HEK293 (cell line): Measurements from ENCODE around the gene BLOC1S5.
"Not testable (repeated sequence)": the region's sequence is repeated elsewhere in the genome, so short reads cannot be mapped to it uniquely, and the experiment has no call there.

Experiments used
- CTCF ChIA-PET: fragments of 350-600 bp; formaldehyde crosslinking; extraction: SDS; loops from one replicate; lab custom pipeline; 2021; ENCODE audit warnings: antibody characterized with exemption; lab: Yijun Ruan, JAX
- POLR2A ChIA-PET: fragments of 300-600 bp; formaldehyde crosslinking; extraction: SDS; loops from one replicate; lab custom pipeline; 2020; ENCODE audit warnings: antibody characterized with exemption, inconsistent platforms; lab: Yijun Ruan, JAX
- H3K27ac ChIP-seq: fragments of 200-500 bp; sonication (Bioruptor generic); 2 replicates; pipeline ENCODE4 v1.5.1; 2014; ENCODE audit warnings: low read depth, low read length, control low read depth, inconsistent platforms; ENCODE audit errors: extremely low read depth
- H3K36me3 ChIP-seq, 2 experiments: fragments of 200-500 bp in 1 of 2; sonication (Bioruptor generic) in 1 of 2; 1 replicate in 1 of 2; 2 replicates in 1 of 2; pipeline ENCODE4 v1.5.1; 2014 to 2017; ENCODE audit warnings: inconsistent platforms in 2 of 2, low read length in 2 of 2; ENCODE audit not compliant: control insufficient read depth in 2 of 2, insufficient read depth in 1 of 2
- H3K4me1 ChIP-seq: fragments of 200-500 bp; sonication (Bioruptor generic); 2 replicates; pipeline ENCODE4 v1.5.1; 2014; ENCODE audit warnings: mild to moderate bottlenecking, low read length, inconsistent platforms; ENCODE audit not compliant: control insufficient read depth, insufficient read depth
- H3K4me3 ChIP-seq: 2 replicates; pipeline ENCODE4 v1.5.1; 2011; ENCODE audit warnings: low read depth, mild to moderate bottlenecking, control low read depth, low read length, moderate library complexity
- H3K9me3 ChIP-seq: fragments of 200-500 bp; sonication (Bioruptor generic); 2 replicates; pipeline ENCODE4 v1.5.1; 2014; ENCODE audit warnings: low read depth, low read length, inconsistent platforms; ENCODE audit not compliant: control insufficient read depth, insufficient read depth
- EGR2 ChIP-seq: fragments of 450-650 bp; formaldehyde crosslinking; IDR thresholded peaks from 2 replicates; pipeline ENCODE4 v1.5.1; 2016; ENCODE audit warnings: low read depth, missing biosample characterization, missing genetic modification characterization
- GLI2 ChIP-seq: fragments of 450-650 bp; formaldehyde crosslinking; IDR thresholded peaks from 2 replicates; pipeline ENCODE4; 2017; ENCODE audit warnings: missing biosample characterization, missing genetic modification characterization, low read depth, borderline replicate concordance
- HIC1 ChIP-seq: fragments of 450-650 bp; formaldehyde crosslinking; IDR thresholded peaks from 2 replicates; pipeline ENCODE4 v1.5.1; 2016; ENCODE audit warnings: missing biosample characterization, missing genetic modification characterization
- KLF1 ChIP-seq: fragments of 450-650 bp; formaldehyde crosslinking; IDR thresholded peaks from 2 replicates; pipeline ENCODE4 v1.5.1; 2016; ENCODE audit warnings: missing biosample characterization, missing genetic modification characterization
- PRDM1 ChIP-seq: fragments of 450-650 bp; formaldehyde crosslinking; IDR thresholded peaks from 2 replicates; pipeline ENCODE4; 2016; ENCODE audit warnings: missing biosample characterization, missing genetic modification characterization
- PRDM10 ChIP-seq: fragments of 450-650 bp; formaldehyde crosslinking; IDR thresholded peaks from 2 replicates; pipeline ENCODE4 v1.5.1; 2016; ENCODE audit warnings: missing biosample characterization, missing genetic modification characterization
- SETDB1 ChIP-seq: IDR thresholded peaks from one replicate; pipeline ENCODE4 v1.6.1; 2017; ENCODE audit warnings: mild to moderate bottlenecking, low read length, moderate library complexity, mixed read lengths; ENCODE audit not compliant: insufficient read length
- ZBTB20 ChIP-seq: fragments of 450-650 bp; formaldehyde crosslinking; IDR thresholded peaks from 2 replicates; pipeline ENCODE4 v1.5.1; 2016; ENCODE audit warnings: missing biosample characterization, missing genetic modification characterization
- ZFHX2 ChIP-seq: fragments of 450-650 bp; formaldehyde crosslinking; conservative IDR thresholded peaks from 2 replicates; pipeline ENCODE4 v1.5.1; 2016; ENCODE audit warnings: missing biosample characterization, missing genetic modification characterization
- ZNF112 ChIP-seq: fragments of 450-650 bp; formaldehyde crosslinking; IDR thresholded peaks from 2 replicates; pipeline ENCODE4 v1.5.0; 2017; ENCODE audit warnings: missing biosample characterization, missing genetic modification characterization
- ZNF133 ChIP-seq: fragments of 450-650 bp; formaldehyde crosslinking; IDR thresholded peaks from 2 replicates; pipeline ENCODE4 v1.5.1; 2016; ENCODE audit warnings: missing biosample characterization, missing genetic modification characterization
- ZNF292 ChIP-seq: fragments of 450-650 bp; formaldehyde crosslinking; IDR thresholded peaks from 2 replicates; pipeline ENCODE4 v1.5.1; 2016; ENCODE audit warnings: low read depth, missing biosample characterization, missing genetic modification characterization, borderline replicate concordance
- ZNF335 ChIP-seq: fragments of 450-650 bp; formaldehyde crosslinking; conservative IDR thresholded peaks from 2 replicates; pipeline ENCODE4 v1.5.1; 2016; ENCODE audit warnings: missing biosample characterization, missing genetic modification characterization
- ZNF521 ChIP-seq: fragments of 450-650 bp; formaldehyde crosslinking; IDR thresholded peaks from 2 replicates; pipeline ENCODE4 v1.5.1; 2017; ENCODE audit warnings: missing biosample characterization, mild to moderate bottlenecking, missing genetic modification characterization
- ZNF555 ChIP-seq: fragments of 450-650 bp; formaldehyde crosslinking; conservative IDR thresholded peaks from 2 replicates; pipeline ENCODE4 v1.5.1; 2017; ENCODE audit warnings: missing biosample characterization, mild to moderate bottlenecking, missing genetic modification characterization, inconsistent platforms
- ZNF560 ChIP-seq: fragments of 450-650 bp; formaldehyde crosslinking; IDR thresholded peaks from 2 replicates; pipeline ENCODE4 v1.5.1; 2017; ENCODE audit warnings: missing biosample characterization, missing genetic modification characterization, borderline replicate concordance
- ZNF677 ChIP-seq: fragments of 450-650 bp; IDR thresholded peaks from 2 replicates; pipeline ENCODE4 v1.5.0; 2018; ENCODE audit warnings: missing biosample characterization, mild to moderate bottlenecking, missing genetic modification characterization, moderate library complexity
- ZNF768 ChIP-seq: fragments of 450-650 bp; formaldehyde crosslinking; IDR thresholded peaks from 2 replicates; pipeline ENCODE4 v1.5.1; 2018; ENCODE audit warnings: missing biosample characterization, mild to moderate bottlenecking, missing genetic modification characterization
- ZNF837 ChIP-seq: fragments of 450-650 bp; formaldehyde crosslinking; IDR thresholded peaks from 2 replicates; pipeline ENCODE4 v1.5.1; 2016; ENCODE audit warnings: missing biosample characterization, missing genetic modification characterization
- TF ChIP-seq, protein P1 (sequence below): fragments of 450-650 bp; formaldehyde crosslinking; IDR thresholded peaks from 2 replicates; pipeline ENCODE4 v1.5.1; 2017; ENCODE audit warnings: missing biosample characterization, missing genetic modification characterization
- TF ChIP-seq, protein P2 (sequence below): fragments of 450-650 bp; formaldehyde crosslinking; IDR thresholded peaks from 2 replicates; pipeline ENCODE4 v1.5.1; 2016; ENCODE audit warnings: missing biosample characterization, missing genetic modification characterization

The BLOC1S5 gene

GRCh38 chr6:7986219-7986618, 78.0 kb downstream of the BLOC1S5 start:
- ChIA-PET POLR2A (interaction anchor here (0.7 to 0.9 kb wide), 2 partner anchors 10 to 339 kb away, joined by 3 to 7 read pairs; no protein-coding TSS in a partner anchor), CTCF (no interaction called here)
- H3K9me3 ChIP-seq = no peaks in the 10 kb centered on the region
- no peaks in the 10 kb centered on the region for H3K36me3 ChIP-seq
- H3K4me3 ChIP-seq = no peak overlapping the region
- H3K27ac ChIP-seq = no peak overlapping the region
- H3K4me1 ChIP-seq = no peaks in the 10 kb centered on the region
- TF ChIP-seq, protein P1, sequence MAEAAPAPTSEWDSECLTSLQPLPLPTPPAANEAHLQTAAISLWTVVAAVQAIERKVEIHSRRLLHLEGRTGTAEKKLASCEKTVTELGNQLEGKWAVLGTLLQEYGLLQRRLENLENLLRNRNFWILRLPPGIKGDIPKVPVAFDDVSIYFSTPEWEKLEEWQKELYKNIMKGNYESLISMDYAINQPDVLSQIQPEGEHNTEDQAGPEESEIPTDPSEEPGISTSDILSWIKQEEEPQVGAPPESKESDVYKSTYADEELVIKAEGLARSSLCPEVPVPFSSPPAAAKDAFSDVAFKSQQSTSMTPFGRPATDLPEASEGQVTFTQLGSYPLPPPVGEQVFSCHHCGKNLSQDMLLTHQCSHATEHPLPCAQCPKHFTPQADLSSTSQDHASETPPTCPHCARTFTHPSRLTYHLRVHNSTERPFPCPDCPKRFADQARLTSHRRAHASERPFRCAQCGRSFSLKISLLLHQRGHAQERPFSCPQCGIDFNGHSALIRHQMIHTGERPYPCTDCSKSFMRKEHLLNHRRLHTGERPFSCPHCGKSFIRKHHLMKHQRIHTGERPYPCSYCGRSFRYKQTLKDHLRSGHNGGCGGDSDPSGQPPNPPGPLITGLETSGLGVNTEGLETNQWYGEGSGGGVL = no peak
- TF ChIP-seq ZNF560 (tag by site-specific recombination) = no peak
- no peak for TF ChIP-seq GLI2

GRCh38 chr6:7983967-7984366, 80.2 kb downstream of the BLOC1S5 start:
- H3K4me1 ChIP-seq, H3K36me3 ChIP-seq, CTCF ChIA-PET, H3K27ac ChIP-seq, H3K9me3 ChIP-seq, H3K4me3 ChIP-seq: not testable (repeated sequence)
- POLR2A ChIA-PET = interaction anchor here (1.4 kb wide), 1 partner anchor 9 kb away, joined by 7 read pairs; no protein-coding TSS in a partner anchor
- peak; percentile 53; the same call in 1 of the 2 replicates for TF ChIP-seq PRDM1
- TF ChIP-seq ZFHX2 = peak; percentile 54
- TF ChIP-seq KLF1 (tag by site-specific recombination) = peak; percentile 60
- TF ChIP-seq EGR2 (tag by site-specific recombination) = peak; percentile 34; the same call in 1 of the 2 replicates
- TF ChIP-seq ZNF335 (tag by site-specific recombination) = peak; percentile 65

- Histone ChIP-seq H3K36me3 (no peaks in the 10 kb centered on the region), H3K4me3 (no peak overlapping the region), H3K9me3 (no peaks in the 10 kb centered on the region), H3K4me1 (peaks cover 2% of the 10 kb centered on the region; the same call in 1 of the 2 replicates), H3K27ac (no peak overlapping the region)
- POLR2A ChIA-PET = no interaction called here
- CTCF ChIA-PET = interaction anchor here (0.6 to 4.9 kb wide), 3 partner anchors 12 to 258 kb away, joined by 3 to 29 read pairs (median 4); no protein-coding TSS in a partner anchor
- TF ChIP-seq ZBTB20 (tag by site-specific recombination) (no peak), PRDM10 (no peak), ZNF112 (tag by site-specific recombination) (no peak), ZNF837 (tag by site-specific recombination) (no peak), ZNF133 (tag by site-specific recombination) (no peak), HIC1 (tag by site-specific recombination) (no peak), SETDB1 (no peak), ZNF677 (no peak), ZNF521 (no peak), ZNF555 (tag by site-specific recombination) (no peak), ZNF292 (no peak), ZNF768 (tag by site-specific recombination) (no peak)
- TF ChIP-seq, protein P2, sequence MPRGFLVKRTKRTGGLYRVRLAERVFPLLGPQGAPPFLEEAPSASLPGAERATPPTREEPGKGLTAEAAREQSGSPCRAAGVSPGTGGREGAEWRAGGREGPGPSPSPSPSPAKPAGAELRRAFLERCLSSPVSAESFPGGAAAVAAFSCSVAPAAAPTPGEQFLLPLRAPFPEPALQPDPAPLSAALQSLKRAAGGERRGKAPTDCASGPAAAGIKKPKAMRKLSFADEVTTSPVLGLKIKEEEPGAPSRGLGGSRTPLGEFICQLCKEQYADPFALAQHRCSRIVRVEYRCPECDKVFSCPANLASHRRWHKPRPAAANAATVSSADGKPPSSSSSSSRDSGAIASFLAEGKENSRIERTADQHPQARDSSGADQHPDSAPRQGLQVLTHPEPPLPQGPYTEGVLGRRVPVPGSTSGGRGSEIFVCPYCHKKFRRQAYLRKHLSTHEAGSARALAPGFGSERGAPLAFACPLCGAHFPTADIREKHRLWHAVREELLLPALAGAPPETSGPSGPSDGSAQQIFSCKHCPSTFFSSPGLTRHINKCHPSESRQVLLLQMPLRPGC (tag by site-specific recombination) = no peak
Observed at GRCh38 chr6:7979831-7980230, 84.4 kb downstream of the BLOC1S5 start.
